ENCODE results near the gene CEP170.

DNA sequence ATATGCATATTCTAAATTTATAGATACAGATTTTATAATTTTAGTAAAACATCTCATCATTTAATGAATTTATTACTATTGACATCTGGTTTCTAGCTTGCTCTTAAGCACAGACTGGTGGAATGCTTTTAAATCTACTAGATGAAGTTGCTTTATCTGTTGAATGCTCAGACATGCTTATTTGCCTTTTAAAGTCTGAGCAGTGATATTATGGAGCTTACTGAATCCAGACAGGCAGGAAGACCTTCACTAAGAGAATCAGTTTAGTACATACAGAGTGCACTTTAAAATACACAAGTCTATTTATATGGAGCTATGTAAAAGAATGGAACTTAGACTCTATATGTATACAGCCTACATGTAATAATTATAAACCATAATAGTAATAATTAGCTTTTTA lies 17.3 kb upstream of the CEP170 start:
- TF ChIP-seq, protein P1, sequence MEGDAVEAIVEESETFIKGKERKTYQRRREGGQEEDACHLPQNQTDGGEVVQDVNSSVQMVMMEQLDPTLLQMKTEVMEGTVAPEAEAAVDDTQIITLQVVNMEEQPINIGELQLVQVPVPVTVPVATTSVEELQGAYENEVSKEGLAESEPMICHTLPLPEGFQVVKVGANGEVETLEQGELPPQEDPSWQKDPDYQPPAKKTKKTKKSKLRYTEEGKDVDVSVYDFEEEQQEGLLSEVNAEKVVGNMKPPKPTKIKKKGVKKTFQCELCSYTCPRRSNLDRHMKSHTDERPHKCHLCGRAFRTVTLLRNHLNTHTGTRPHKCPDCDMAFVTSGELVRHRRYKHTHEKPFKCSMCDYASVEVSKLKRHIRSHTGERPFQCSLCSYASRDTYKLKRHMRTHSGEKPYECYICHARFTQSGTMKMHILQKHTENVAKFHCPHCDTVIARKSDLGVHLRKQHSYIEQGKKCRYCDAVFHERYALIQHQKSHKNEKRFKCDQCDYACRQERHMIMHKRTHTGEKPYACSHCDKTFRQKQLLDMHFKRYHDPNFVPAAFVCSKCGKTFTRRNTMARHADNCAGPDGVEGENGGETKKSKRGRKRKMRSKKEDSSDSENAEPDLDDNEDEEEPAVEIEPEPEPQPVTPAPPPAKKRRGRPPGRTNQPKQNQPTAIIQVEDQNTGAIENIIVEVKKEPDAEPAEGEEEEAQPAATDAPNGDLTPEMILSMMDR (optimal IDR thresholded peaks at IDR 0.05 in 1 of 3, IDR thresholded peaks at IDR 0.05 in 1 of 3, conservative IDR thresholded peaks at IDR 0.05 in 1 of 3; ENCODE audit: extremely low read depth in 1 of 3, insufficient read depth in 2 of 3, low read length in 3 of 3), result no peak
- TF ChIP-seq EZH2 (IDR thresholded peaks at IDR 0.05; ENCODE audit: low read length), result no peak

Data from keratinocyte (primary cell).